ENCODE data around the gene VPS26C. TPM values are rescaled to one million over a fixed set of nuclear protein-coding genes. Genes with fewer than 3 reads are reported as not detected.

The VPS26C gene
- total RNA-seq, 1 donor from 2014 or later, result 31.2 TPM

GRCh38 chr21:37183749-37184148 is 83.4 kb downstream of the VPS26C start:
- no peak for DNase-seq (ENCODE audit: low read depth)
- TF ChIP-seq, protein P1, sequence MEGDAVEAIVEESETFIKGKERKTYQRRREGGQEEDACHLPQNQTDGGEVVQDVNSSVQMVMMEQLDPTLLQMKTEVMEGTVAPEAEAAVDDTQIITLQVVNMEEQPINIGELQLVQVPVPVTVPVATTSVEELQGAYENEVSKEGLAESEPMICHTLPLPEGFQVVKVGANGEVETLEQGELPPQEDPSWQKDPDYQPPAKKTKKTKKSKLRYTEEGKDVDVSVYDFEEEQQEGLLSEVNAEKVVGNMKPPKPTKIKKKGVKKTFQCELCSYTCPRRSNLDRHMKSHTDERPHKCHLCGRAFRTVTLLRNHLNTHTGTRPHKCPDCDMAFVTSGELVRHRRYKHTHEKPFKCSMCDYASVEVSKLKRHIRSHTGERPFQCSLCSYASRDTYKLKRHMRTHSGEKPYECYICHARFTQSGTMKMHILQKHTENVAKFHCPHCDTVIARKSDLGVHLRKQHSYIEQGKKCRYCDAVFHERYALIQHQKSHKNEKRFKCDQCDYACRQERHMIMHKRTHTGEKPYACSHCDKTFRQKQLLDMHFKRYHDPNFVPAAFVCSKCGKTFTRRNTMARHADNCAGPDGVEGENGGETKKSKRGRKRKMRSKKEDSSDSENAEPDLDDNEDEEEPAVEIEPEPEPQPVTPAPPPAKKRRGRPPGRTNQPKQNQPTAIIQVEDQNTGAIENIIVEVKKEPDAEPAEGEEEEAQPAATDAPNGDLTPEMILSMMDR (conservative IDR thresholded peaks at IDR 0.05; ENCODE audit: low read depth, low read length), result no peak
- no peak overlapping the region for H3K4me3 ChIP-seq (ENCODE audit: low read depth, low read length)

GRCh38 chr21:37182222-37182621 is 84.9 kb downstream of the VPS26C start:
- DNase-seq (ENCODE audit: low read depth), result no peak
- no peak overlapping the region for H3K4me3 ChIP-seq (ENCODE audit: low read depth, low read length)
- TF ChIP-seq, protein P1 (conservative IDR thresholded peaks at IDR 0.05; ENCODE audit: low read depth, low read length), result no peak

- H3K4me3 ChIP-seq (ENCODE audit: low read depth, low read length), result no peak overlapping the region
- DNase-seq (ENCODE audit: low read depth), result no peak
- TF ChIP-seq, protein P1 (conservative IDR thresholded peaks at IDR 0.05; ENCODE audit: low read depth, low read length), result no peak
These were observed 86.1 kb downstream of the VPS26C start for GRCh38 chr21:37181059-37181458.

GRCh38 chr21:37176716-37177115 is 90.4 kb downstream of the VPS26C start:
- H3K4me3 ChIP-seq (ENCODE audit: low read depth, low read length), result no peak overlapping the region
- DNase-seq (ENCODE audit: low read depth), result no peak
- TF ChIP-seq, protein P1 (conservative IDR thresholded peaks at IDR 0.05; ENCODE audit: low read depth, low read length), result no peak

Other genes with a start within 250 kb of the VPS26C start
- gene PIGP, start 194.3 kb downstream of the VPS26C start, total RNA-seq, result 7.7 and 13.5 TPM in 2 replicates
- gene TTC3, start 194.1 kb downstream of the VPS26C start, total RNA-seq, result 64.2 and 74.1 TPM in 2 replicates
- gene DYRK1A, start 99.4 kb upstream of the VPS26C start, total RNA-seq, result 23.6 and 28.9 TPM in 2 replicates

Data from epithelial cell of proximal tubule (primary cell).